NCI-H1417 treated with DMSO at 0.1 percent for 48 hours (cell line): ENCODE data around the gene IL1B.

Experiments used
- DNase-seq: peaks from one replicate; lab custom pipeline; 2025; lab: John Stamatoyannopoulos, UW

Gene IL1B

DNA sequence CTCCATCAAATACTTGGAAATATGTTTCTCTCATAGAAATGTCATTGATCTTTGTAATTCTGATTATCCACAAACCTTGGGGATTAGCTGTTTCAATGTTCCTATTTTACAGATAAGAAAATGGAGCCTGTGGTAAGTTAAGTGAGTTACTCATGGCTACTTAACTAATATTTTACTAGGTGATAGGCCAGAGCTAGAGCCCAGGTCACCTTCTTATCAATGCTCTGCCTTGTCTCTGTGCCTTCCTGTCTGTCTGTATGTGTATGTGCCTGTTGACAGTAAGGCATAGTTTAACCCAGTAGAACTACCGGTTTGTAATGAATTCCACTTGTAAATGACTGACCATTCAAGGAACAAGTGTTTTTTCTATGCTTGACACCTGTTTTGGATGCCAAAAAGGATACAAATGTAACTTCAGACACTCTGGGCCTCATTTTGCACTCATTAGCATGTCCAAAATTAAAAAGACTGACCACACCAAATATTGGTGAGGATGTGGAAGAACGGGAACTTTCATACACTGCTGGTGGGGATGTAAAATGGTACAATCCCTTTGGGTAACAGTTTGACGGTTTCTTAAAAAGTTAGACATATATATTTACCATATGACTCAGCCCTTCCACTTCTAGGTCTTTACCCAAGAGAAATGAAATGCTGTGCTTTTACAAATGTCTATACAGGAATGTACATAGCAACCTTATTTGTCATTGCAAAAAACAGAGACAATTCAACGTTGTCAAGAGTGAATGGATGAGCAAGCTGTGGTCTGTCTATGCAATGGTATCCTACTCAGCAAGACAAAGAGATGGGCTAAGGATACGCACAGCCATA is 32.7 kb downstream of the IL1B start:
- DNase-seq: no peak

DNA sequence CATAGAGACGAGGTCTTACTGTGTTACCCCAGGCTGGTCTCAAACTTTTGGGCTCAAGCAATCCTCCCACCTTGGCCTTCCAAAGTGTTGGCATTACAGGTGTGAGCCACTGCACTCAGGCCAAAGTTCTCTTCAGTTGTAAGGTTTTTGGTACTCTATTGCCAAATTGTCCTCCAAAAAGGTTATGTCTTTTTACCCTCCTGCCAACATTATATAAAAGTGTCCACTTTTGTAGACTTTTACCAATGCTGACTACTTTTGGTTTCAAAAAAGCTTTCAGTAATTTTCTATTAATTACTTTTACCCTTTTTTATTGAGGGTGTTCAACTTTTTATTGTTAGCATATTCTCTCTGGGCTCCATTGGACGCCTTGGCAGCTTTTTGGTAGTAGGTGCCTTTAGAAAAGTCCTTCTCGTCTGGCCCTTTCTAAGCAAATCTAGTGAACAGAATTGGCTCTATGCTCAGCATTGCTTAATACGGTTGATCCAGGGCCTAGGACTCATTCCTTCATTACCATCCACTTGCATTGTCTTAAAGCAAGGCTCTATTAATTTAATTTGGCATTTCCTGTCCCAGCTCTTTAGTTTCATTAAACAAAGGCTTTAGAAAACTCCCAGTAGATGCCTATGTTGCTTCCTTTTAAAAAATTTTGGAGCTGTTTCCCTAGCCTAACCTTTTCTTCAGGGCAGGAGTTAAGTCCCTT is 35.5 kb downstream of the IL1B start:
- DNase-seq: no peak

DNA sequence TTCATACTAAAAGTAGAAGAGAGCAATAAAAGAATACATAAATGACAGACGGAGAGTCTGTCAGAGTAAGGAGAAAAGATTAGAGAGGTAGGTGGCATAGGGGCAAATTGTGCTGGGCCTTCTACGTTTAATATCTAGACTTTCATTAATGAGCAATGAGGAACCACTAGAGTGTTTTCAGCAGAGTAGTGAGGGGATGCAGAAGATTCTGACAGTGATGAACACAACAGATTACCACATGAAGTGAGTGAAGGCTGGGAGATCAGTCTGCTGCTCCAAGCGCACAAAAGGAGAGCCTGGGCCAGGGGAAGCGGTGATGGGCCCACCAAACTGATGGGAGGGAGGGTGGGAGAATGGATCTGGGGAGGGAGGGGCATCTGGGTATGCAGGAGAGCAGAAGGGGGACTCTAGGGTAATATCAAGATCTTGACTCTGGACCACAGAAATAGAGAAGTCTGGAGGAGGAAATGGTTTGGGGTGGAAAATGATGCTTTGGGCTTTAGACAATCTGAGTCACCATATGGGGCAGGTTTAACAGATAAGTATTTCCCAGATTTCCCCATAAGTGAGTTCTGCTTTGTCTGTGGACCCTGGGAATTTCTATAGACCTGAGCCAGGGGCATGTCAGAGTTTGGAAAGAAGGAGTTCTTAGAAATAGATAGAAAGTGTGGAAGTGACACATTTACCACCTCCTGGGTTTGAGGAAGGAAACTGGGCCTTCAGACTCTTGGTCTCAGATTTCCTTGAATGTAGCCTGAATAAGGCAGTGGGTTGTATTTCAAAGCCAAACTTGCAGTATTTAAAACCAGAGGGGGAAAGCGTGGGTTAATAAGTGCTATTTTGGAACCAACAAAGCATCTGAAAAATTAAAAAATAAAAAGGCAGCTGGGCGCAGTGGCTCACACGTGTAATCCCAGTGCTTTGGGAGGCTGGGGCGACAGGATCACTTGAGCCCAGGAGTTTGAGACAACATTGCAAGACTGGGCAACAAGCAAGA is 37.3 kb downstream of the IL1B start:
- DNase-seq: no peak

DNA sequence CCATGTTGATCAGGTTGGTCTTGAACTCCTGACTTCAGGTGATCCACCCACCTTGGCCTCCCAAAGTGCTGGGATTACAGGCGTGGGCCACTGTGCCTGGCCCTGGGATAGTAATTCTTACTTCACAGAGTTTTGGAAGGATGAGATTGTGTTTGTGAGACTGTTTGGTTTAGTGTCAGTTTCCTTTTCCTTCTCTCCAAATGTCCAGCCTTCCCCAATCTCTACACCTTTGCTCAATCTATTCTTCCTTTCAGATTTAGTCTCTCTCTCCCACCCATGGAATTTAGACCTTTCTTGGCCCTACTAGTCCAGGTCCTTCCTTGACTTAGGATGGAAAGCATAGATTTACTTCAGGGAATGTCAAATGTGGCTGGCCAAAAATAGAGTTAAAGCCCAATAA is 40.1 kb downstream of the IL1B start:
- DNase-seq: no peak

DNA sequence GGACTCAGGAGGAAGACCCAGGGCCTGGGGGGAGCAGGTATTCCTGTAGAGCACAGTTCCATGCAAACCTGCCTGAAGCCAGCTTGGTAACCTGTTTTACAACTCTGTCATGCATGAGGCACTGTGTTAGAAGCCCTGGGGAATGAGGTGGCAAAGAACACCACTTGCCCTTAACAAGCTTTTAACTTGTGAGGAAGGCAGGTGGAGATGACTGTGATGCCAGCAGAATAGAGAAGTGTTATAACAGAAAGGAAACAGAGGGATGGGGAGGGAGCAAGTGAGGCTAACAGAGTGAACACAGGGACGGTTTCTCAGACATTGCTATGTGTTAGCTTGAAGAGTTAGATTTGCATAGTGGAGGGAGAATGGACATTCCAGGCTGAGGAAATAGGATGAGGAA is 40.8 kb downstream of the IL1B start:
- no peak for DNase-seq

DNA sequence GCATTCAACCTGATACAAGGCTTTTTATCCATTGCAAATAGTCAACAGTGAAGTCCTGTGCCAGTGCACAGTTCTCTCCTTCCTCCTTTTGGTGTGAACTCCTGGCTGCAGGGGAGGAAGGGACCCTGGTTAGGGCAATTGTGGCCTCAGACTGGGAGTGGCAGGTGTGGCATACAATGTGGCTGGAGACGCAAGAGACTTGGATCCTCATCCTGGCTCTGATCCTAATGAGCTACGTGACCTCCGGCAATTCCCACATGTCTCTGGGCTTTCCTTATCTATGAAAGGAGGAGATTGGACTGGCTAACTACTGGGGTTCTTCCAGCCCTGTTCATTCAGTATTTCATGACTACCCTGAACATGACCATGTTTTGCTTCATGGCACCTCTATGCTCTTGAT is 41.7 kb downstream of the IL1B start:
- DNase-seq: no peak

DNA sequence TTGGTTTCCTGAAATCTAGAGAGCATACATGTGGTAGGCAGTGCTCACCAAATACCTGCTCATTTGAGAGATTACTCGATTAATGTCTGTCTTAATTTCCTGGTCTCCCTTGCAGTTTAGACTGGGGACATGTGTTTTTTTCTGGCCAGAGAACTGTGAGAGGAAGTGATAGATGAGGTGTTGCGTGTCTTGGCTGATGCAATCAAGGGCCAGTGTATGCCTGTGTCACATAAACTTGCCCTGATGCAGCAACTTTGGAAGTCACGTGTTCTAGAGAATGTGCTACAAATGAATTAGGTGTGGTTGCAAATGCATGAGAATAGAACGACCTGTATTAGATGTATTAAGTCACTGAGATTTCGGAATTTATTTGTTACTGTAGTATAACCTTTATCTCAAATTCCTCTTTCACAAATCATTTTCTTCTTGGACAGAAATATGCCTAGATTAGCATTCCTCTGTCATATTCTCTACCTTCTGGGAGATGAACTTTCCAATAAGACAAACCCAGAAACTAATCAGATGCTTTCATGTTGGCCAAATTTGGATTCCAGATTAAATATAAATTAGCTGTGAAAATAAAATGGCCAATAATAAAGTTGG is 42.3 kb downstream of the IL1B start:
- no peak for DNase-seq

DNA sequence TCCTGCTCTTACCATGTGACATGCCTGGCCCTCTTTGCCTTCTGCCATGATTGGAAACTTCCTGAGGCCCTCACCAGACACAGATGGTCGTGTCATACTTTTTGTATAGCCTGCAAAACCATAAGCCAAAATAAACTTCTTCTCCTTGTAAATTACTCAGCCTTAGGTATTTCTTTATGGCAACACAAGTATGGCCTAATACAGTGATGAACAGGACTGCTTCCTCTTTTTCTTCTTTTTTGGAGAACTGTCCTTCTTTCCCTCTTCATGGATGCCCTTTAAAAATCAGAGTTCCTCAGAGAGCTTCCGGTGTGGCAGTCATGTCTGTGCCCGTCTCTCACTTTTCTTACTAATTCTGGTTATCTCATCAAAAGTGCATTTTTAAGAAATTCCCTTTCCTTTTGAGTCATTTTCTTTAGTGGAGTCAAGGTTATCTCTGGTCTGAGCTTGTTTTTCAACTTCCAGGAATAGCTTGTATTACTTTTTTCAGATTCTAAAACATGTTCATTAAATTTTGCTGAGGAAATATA is 43.1 kb downstream of the IL1B start:
- DNase-seq: no peak

DNA sequence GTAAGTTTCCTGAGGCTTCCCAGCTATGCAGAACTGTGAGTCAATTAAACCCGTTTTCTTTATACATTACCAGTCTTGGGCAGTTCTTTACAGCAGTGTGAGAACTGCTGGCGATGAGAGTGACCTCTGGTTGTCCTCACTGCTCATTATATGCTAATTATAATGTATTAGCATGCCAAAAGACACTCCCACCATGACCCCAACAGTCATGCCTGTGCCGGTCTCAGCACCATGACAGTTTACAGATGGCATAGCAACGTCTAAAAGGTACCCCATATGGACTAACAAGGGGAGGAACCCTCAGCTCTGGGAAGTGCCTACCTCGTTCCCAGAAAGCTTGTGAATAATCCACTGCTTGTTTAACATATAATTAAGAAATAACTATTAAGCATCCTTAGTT is 44.2 kb downstream of the IL1B start:
- DNase-seq: no peak

DNA sequence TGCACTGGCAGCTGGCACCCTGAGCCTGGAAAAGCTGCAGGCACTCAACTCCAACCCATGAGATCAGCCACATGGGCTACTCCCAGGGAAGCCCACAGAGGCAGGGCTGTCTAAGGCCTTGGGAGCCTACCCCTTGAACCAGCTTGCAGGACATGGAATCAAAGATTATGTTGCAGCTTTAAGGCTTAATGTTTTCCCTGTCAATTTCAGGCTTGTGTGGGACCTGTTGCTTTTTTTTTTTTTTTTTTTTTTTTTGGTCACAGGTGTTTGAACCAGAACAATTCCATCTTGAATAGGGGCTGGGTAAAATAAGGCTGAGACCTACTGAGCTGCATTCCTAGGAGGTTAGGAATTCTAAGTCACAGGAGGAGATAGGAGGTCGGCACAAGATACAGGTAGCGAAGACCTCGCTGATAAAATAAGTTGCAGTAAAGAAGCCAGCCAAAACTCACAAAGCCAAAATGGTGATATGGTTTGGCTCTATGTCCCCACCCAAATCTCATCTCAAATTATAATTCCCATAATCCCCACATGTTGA is 44.8 kb downstream of the IL1B start:
- no peak for DNase-seq

DNA sequence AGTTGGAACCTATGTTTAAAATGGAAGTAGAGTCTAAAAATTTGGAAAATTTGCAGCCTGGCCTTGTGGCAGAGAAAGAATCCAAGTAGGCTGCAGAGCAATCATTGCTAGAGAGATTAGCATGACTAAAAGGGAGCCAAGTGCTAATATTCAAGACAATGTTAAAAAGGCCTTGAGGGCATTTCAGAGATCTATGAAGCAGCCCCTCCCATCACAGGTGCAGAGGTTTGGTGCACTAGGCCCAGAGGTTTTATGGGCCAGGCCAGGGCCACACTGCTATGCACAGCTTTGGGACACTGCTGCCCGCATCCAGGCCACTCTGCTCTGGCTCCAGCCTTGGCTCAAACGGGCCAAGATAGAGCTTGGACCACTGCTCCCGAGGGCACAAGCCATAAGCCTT is 45.6 kb downstream of the IL1B start:
- no peak for DNase-seq

DNA sequence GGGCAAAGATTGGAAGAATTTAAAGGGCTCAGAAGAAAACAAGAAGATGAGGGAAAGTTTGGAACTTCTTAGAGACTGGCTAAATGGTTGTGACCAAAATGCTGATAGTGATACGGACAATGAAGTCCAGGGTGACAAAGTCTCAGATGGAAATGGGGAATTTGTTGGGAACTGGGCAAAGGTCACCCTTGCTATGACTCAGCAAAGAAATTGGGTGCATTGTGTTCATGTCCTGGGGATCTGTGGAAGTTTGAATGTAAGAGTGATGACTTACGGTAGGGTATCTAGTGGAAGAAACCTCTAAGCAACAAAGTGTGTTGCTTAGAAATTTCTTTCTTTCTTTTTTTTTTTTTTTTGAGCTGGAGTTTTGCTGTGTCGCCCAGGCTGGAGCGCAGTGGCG is 46.3 kb downstream of the IL1B start:
- DNase-seq: no peak

DNA sequence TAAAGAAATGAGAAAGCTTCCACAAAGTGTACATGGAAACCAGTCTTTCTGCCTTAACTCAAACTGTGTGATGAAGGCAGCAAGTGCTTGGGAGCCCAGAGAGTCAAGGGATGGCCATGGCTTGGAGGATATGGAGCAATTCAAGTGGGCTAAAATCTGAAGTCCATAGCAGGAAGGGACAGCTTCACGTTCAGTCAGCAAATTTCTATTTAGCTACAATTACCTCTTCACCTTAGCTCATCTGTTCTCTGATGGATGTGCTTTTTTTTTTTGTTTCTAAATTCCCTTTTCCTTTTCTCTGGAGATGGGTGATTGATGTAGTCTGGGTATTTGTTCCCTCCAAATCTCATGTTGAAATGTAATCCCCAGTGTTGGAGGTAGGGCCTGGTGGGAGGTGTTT is 47.4 kb downstream of the IL1B start:
- DNase-seq: no peak

DNA sequence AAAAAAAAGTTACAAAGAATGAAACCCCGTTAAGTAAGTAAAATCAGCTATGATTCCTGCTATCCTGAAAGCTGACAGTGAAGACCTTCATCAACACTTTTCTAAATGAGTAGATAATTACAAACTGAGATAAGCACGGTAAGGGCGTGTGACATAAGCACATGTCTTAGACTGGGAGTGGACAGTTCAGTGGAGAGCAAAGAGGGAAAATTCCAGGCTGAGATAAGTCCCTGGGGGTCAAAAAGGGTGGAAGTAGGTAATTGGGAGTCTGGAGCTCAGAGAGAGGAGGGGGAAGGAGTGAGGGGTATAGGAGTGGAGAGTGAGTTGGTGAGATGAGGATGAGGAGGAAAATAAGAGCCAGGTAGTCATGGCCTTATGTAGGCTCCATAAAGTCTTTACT is 47.9 kb downstream of the IL1B start:
- DNase-seq: no peak

DNA sequence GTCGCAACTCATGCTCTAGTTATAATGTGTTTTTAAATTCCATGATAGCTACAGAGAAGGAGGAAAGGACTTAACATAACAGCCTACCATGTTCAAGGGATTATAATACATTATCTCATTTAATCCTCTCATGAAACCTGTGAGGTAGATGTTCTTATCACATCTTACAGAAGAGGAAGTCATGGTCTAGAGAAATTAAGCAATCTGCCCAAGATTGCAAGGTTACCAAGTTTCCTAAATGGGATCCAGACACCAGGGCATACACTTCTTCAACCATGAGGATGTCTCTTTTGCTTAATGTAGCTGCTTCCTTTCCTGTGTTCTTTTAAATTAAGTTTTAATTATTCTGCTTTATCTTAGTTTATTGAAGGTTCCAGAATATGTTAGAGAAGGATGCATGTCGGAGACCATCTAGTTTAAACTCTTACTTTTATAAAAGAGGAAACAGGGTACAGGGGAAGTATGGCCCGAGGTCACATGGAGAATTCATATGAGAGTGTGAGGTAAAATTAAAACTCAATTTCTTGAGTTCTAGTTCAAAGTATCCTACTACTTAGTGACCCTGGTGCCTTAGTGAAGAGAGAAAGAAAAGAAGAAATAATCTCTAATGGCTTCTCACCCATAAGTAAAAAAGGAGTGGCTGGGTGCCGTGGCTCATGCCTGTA is 48.7 kb downstream of the IL1B start:
- DNase-seq: no peak

DNA sequence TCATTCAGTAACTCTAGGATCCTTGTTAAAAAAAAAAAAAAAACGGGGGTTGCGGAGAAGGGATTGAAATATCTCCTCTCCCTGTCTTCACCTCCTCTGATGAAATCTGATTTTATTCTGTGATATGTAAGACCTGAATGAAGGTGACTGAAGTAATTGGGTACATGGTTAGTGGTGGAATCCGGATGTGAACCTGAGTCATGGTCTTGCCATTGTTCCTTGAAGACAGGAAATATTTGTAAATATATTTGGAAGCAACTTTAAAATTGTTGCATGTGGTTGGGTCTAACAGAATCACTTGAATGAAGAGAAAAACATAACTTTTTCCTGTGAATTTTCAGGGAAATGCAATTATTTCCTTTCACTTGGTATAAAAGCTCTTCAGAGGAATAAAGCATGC is 49.3 kb downstream of the IL1B start:
- no peak for DNase-seq

DNA sequence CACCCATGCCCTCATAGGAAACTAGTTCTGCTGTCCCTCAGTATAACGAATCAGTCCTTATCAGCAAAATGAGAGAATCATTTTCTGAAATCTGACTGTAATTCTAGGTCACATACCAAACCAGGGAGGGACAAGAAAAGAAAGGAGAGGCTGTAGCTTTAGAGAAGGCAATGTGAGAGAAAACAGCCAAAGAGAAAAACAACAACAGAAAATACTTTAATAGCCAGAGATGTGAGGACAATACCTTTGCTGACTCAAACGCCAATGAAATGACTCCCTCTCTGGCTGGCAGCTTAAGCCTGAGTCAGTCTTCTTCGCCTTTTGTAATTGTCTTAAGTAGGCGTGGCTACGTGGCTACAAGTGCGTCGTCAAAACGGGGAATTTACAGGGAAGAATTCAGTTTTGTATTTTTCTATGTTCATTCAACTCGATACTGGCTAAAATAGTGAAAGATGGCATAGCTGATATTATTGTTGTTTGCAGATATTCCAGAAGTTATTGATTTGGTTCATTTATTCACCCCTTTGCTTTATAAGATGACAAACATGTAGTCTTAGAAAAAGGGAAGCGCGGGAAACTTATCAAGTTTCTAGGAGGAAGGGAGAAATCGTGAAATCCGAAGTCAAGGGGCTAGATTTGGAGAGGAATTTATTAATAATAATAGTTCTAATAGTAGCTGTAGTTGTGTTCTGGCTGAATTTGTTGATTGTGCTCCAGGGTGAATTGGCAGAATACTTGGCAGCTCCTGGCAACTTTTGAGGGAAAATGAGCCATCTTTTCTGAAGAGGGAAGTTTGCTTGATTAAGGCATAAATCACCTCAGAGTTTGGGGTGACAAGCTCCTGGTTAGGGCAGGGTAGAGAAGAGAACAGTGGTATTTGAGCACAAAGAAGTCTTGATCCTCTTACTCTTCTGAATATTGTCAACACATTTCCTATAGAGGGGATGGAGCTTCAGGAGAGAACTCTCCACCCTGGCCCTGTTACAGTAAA is 52.1 kb downstream of the IL1B start, which contains the start of gene IL1A:
IL1A (minus strand) TSS at position 295 of the 991 bp plus-strand sequence. CDS start 723 bp downstream, outside the sequence.
- DNase-seq: no peak

DNA sequence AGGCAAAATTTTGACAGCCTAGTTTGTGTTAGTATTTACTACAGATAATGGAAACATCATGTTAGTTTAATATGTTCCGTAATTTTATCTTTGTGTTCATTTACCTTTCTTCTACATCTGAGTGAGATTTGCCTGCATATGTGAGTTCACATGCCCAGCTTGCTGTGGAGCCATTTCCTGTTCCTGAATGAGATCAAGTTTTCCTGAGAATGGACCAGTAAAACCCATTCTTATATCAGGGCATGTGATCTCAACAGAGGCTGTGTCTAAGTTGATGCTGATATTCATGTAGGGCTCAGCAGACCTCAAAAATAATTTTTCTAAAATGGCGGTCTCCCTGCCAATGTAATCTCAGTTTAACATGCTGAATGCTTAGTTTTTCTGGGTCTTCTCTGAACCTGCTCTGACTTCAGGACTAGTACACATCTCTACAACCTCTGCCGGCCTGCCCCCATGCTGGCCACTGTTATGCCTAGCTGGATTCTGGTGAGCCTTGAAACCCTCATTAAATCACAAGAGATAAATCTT is 53.3 kb downstream of the IL1B start:
- no peak for DNase-seq

DNA sequence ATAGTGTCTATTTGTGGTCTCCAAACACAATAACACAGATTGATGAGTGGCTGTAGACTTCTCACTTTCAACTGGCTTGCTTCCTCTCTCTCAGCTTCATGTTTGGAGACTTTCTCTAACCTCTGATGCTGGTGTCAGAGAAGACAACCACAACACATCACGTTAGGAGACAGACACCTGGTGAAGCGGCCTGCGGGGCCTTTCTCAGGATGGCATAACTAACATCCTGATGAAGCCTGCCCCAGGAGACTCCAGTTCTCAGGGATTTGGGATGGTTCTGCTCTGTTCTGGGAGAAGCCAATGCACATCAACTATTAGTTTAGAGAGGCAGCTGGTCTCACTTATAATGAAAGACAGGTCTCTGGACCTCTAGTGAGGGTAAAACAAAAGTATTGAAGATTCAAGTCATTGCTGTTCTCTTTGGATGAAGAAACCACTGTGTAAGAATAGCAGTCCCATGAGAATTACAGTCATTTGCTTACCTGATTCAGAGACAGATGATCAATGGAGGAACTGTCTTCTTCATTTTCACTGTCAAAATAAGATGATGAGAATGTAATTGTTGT is 54.3 kb downstream of the IL1B start:
- no peak for DNase-seq
